GM12874 (cell line): ENCODE data around the gene AKT2.

Experiments
- TF ChIP-seq, protein P1 (sequence below): IDR thresholded peaks from 2 replicates; pipeline ENCODE4 v1.5.1; 2011; ENCODE audit warnings: low read depth, mild to moderate bottlenecking, control low read depth, low read length, moderate library complexity; ENCODE audit not compliant: insufficient read depth

The AKT2 gene

DNA sequence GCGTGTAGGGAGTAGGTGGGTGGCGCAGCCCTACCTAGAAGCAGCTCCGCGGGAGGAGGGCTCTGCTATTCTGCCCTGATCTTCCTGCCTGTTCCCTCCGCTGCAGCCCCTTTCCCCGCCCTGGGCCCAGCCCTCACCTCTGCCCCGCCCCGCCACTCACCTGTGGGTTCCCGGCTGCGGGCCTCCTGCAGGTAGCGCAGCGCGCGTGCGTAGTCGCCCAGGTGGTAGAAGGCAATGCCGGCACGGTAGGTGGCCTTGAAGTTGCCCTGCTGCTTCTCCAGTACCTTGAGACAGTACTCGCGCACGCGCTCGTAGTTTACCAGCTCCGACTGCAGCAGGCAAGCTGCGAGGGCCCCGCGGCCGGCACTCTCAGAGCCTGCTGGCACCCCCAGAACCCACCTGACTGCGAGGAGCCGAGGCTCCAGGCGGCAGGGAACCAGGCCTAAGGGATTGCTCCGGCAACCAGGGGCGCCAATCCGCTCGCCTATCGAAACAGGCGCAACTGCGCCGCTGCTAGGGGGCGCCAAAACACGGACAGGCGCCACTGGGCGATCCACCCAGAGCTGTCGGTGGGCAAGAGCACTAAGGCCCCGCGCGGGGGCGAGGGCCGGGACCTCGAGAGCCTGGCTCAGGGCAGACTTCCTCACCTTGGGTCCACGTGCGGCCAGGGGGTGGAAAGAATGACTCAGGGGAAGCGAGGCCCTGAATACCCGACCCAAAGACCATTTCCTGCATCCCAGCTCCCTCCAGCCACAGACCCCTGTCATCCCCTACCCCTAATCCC lies 67.9 kb downstream of the AKT2 start:
- TF ChIP-seq, protein P1, sequence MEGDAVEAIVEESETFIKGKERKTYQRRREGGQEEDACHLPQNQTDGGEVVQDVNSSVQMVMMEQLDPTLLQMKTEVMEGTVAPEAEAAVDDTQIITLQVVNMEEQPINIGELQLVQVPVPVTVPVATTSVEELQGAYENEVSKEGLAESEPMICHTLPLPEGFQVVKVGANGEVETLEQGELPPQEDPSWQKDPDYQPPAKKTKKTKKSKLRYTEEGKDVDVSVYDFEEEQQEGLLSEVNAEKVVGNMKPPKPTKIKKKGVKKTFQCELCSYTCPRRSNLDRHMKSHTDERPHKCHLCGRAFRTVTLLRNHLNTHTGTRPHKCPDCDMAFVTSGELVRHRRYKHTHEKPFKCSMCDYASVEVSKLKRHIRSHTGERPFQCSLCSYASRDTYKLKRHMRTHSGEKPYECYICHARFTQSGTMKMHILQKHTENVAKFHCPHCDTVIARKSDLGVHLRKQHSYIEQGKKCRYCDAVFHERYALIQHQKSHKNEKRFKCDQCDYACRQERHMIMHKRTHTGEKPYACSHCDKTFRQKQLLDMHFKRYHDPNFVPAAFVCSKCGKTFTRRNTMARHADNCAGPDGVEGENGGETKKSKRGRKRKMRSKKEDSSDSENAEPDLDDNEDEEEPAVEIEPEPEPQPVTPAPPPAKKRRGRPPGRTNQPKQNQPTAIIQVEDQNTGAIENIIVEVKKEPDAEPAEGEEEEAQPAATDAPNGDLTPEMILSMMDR = peak; percentile 45

DNA sequence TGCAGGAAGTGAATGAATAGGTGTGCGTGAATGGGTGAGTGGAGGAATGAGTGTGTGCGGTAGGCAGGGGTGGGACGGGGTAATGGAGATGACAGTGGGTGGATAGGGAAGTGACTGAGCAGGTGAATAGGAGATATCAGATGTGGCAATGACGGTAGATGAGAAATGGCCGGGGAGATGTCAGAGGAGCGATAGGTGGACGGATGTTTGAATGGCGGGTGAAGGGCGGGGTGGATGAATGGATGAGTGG lies 68.4 kb downstream of the AKT2 start:
- TF ChIP-seq, protein P1 = no peak

DNA sequence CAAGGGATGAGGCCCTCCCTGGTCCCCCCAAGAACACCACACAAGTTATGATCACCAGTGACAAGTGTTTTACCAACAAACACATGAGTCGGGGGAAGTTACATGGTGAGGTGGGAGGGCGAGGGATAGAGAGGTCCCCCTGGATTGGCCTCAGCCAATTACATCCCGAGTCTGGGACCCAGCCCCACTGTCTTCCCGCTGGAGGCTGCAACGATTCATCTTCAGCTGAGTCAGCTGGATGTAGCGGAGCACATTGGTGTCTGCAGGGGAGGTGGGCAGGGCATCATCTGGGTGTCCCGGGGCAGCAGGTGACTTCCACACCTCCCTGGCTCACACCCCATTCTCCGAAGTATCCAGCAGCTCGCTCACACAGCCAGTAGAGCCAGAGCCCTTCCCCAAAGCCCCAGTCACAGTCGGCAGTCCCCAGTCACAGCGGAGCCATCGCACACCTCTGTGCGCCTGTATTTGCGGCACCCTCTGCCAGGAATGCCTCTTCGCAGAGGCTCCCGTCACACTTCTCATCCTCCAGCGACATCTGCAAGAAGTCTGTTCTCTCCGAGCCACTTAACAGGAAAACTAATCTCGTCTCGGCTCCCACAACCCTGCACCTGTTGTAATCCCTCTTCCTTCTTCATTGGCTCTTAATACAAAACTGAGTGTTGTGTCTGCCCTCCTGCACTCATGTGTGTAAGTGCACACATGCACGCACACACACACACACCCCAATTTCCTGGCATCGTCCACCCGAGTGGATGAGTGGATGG lies 69.0 kb downstream of the AKT2 start:
- TF ChIP-seq, protein P1 = no peak

DNA sequence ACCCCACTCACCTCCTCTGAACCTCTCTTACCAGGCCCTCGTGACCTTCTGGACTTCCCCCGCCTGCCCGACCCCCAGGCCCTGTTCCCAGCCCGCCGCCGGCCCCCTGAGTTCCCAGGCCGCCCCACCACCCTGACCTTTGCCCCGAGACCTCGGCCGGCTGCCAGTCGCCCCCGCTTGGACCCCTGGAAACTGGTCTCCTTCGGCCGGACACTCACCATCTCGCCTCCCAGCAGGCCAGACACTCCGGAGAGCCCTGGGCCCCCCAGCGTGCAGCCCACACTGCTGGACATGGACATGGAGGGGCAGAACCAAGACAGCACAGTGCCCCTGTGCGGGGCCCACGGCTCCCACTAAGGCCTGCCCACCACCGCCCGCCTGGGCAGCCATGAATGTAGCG lies 70.2 kb downstream of the AKT2 start:
- TF ChIP-seq, protein P1 = no peak

DNA sequence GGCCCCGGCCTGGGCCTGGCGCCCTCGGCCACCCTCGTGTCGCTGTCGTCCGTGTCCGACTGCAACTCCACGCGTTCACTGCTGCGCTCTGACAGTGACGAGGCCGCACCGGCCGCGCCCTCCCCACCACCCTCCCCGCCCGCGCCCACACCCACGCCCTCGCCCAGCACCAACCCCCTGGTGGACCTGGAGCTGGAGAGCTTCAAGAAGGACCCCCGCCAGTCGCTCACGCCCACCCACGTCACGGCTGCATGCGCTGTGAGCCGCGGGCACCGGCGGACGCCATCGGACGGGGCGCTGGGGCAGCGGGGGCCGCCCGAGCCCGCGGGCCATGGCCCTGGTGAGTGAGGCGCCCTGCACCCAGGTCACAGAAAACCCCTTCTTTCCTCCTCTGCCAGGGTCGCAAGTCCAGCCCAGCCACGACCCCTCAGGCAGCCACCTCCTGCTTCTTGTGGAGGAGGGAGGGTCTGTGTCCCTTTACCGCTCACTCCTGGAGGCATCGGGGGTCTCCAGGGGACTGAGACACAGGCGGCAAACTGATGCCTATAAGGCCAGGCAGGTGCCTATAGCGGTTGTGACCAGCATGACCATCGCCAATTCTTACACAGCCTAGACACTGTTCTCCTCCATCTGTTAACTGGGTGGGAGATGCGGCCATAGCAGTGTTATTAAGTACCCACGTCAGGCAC lies 71.1 kb downstream of the AKT2 start:
- TF ChIP-seq, protein P1 = no peak

DNA sequence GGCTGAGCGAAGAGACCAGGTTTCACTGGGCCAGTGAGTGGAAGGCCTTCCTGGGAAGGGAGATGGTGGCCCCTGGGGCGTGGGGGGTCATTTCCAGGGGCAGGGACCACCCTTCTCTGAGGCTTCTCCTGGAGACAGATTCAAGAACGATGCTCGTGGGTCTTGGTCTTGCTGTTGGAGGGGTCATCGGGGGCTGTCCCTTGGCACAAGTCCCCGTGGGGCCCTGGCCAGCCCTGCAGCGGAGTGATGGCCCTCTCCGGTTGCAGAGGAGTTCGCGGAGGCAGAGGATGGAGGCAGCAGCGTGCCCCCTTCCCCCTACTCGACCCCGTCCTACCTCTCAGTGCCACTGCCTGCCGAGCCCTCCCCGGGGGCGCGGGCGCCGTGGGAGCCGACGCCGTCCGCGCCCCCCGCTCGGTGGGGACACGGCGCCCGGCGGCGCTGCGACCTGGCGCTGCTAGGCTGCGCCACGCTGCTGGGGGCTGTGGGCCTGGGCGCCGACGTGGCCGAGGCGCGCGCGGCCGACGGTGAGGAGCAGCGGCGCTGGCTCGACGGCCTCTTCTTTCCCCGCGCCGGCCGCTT lies 71.8 kb downstream of the AKT2 start:
- TF ChIP-seq, protein P1 = no peak

DNA sequence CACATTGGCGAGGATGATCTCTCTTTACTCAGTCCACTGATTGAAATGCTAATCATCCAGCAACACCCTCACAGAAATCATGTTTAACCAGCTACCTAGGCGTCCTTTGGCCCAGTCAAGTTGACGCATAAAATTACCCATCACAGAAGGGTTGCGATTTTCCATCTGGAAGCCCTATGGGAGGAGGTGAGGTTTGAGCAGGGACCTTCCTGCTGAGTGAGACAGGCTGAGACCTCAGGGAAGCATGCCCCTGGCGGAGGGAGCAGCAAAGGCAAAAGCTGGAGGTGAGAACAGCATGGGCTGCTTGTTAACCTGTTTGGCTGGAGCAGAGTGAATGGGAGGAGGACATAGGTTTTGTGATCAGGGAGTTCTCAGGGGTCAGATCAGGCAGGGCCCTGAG lies 74.3 kb downstream of the AKT2 start:
- TF ChIP-seq, protein P1 = no peak
